CD4-positive, alpha-beta memory T cell (primary cell): ENCODE measurements around the gene ATXN2L. TPM values are rescaled to one million over a fixed set of nuclear protein-coding genes. Genes with fewer than 3 reads are reported as not detected.

Source experiments
- CTCF ChIA-PET: fragments of 350-600 bp; sonication (Branson Sonifier 250); formaldehyde crosslinking; loops from one replicate; lab custom pipeline; 2021; ENCODE audit warnings: inconsistent platforms; ENCODE audit not compliant: partially characterized antibody; lab: Charles Lee
- POLR2A ChIA-PET: fragments of 350-600 bp; sonication (Branson Sonifier 250); formaldehyde crosslinking; loops from one replicate; lab custom pipeline; 2021; ENCODE audit not compliant: partially characterized antibody; lab: Charles Lee
- DNase-seq, 5 donors: peaks; one replicate each; pipeline versions ENCODE4 v3.0.0 to v3.0.0-alpha.2; 2020 to 2022; ENCODE audit warnings: mixed read lengths in 1 of 5
- H3K27ac ChIP-seq: one replicate; pipeline ENCODE4 v1.7.0; 2013; ENCODE audit warnings: low read depth, low read length
- H3K27me3 ChIP-seq: 2 replicates; pipeline ENCODE4 v1.7.0; 2013; ENCODE audit warnings: mild to moderate bottlenecking, low read length, moderate library complexity; ENCODE audit not compliant: insufficient read depth
- H3K36me3 ChIP-seq: 2 replicates; pipeline ENCODE4 v1.7.0; 2013; ENCODE audit warnings: mild to moderate bottlenecking, low read length, moderate library complexity; ENCODE audit not compliant: insufficient read depth
- H3K4me1 ChIP-seq: 2 replicates; pipeline ENCODE4 v1.7.0; 2013; ENCODE audit warnings: mild to moderate bottlenecking, low read length, moderate library complexity; ENCODE audit not compliant: insufficient read depth
- H3K4me3 ChIP-seq, 2 donors: one replicate each; pipeline ENCODE4 v1.7.0; 2013; ENCODE audit warnings: low read length in 2 of 2, mild to moderate bottlenecking in 1 of 2
- H3K9me3 ChIP-seq, 2 donors: one replicate each; pipeline ENCODE4 v1.7.0; 2013; ENCODE audit warnings: low read length in 2 of 2, control low read depth in 1 of 2; ENCODE audit not compliant: control insufficient read depth in 1 of 2
- H3K27ac Mint-ChIP-seq, 7 donors: one replicate each; pipeline ENCODE4 v1.8.0; 2020 to 2021; ENCODE audit warnings: mixed read lengths in 7 of 7, mild to moderate bottlenecking in 6 of 7, inconsistent platforms in 3 of 7, moderate library complexity in 3 of 7
- H3K27me3 Mint-ChIP-seq, 2 donors: one replicate each; pipeline ENCODE4 v1.8.0; 2020 to 2021; ENCODE audit warnings: mixed read lengths in 2 of 2
- H3K36me3 Mint-ChIP-seq, 2 donors: one replicate each; pipeline ENCODE4 v1.8.0; 2020 to 2021; ENCODE audit warnings: mixed read lengths in 2 of 2, inconsistent platforms in 1 of 2, mild to moderate bottlenecking in 1 of 2
- H3K4me1 Mint-ChIP-seq, 4 donors: one replicate each; pipeline ENCODE4 v1.8.0; 2020 to 2021; ENCODE audit warnings: mixed read lengths in 4 of 4, mild to moderate bottlenecking in 1 of 4
- H3K4me3 Mint-ChIP-seq, 8 donors: one replicate each; pipeline ENCODE4 v1.8.0; 2020 to 2021; ENCODE audit warnings: mixed read lengths in 8 of 8, mild to moderate bottlenecking in 7 of 8, moderate library complexity in 6 of 8, inconsistent platforms in 3 of 8
- H3K9me3 Mint-ChIP-seq, 8 donors: one replicate each; pipeline ENCODE4 v1.8.0; 2020 to 2021; ENCODE audit warnings: mixed read lengths in 8 of 8, mild to moderate bottlenecking in 5 of 8, inconsistent platforms in 3 of 8, moderate library complexity in 1 of 8
- intact Hi-C: fragments of 100-400 bp; cut with micrococcal nuclease; formaldehyde crosslinking; loops from one replicate; pipeline ENCODE4 v1.15.1; 2023
- polyA plus RNA-seq, 2 donors: library from polyadenylated mRNA; unstranded; fragments of 300-500 nt; fragmentation: Illumina TruSeq; gene quantifications; one replicate each; pipeline ENCODE4 v1.2.3, GENCODE V29; 2021
- total RNA-seq, 2 experiments: library from RNA; stranded (reverse); gene quantifications; one replicate each; pipeline ENCODE4 v1.2.3, GENCODE V29; 2021

The ATXN2L gene
- total and polyA plus RNA-seq, 4 experiments from 2014 or later, result 7.1 to 266 (median 150) TPM

DNA sequence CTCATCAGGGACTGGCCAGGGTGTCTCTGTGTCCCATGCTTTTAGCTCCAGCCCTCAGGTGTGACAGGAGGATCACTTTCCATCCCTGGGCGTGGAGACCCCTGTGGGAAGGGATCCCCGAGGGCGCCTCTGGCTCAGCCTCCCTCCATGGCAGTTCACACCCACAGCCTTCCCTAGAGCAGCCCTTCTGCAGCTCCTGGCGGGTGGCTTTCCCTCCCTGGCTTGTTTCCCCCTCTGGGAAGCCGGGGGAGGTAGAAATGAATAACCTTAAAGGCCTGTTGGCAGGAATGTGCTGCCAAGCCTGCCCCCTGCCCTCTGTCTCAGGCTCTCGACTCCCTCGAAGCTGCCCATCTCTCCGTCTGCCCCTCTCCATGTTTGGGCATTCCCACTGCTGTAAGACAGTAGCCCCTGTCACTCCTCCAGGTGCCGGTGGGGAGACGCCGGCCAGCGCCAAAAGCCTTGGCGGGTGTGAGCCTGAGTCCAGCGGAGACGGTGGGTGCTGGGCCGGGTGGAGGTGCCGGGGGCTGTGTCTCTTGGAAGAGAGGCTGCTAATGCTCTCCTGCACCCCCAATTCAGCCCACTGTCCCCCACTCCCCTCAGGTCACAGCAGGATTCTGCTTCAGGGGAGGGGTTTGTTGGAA, 53.3 kb downstream of the ATXN2L start:
- H3K27me3 Mint-ChIP-seq, result peaks cover 0 to 2% of the 10 kb centered on the region in 2 donors
- H3K27ac ChIP-seq, result no peak overlapping the region
- H3K4me1 ChIP-seq, result peaks cover 13% of the 10 kb centered on the region
- no peak overlapping the region for H3K27ac Mint-ChIP-seq
- peaks cover 3 to 17% (median 10%) of the 10 kb centered on the region in 4 donors for H3K4me1 Mint-ChIP-seq
- H3K4me3 Mint-ChIP-seq, result no peak overlapping the region
- ChIA-PET CTCF (interaction anchor here (1.4 to 7.7 kb wide), 2 partner anchors 31 to 67 kb away, joined by 3 to 65 read pairs; no protein-coding TSS in a partner anchor), POLR2A (interaction anchor here (4.4 kb wide), 1 partner anchor 13 kb away, joined by 27 read pairs; the partner anchor contains the start of gene SH2B1)
- intact Hi-C loops, result no loop called here
- no peak for DNase-seq
- no peaks in the 10 kb centered on the region for H3K9me3 Mint-ChIP-seq
- peaks cover 3% of the 10 kb centered on the region for H3K36me3 ChIP-seq
- no peaks in the 10 kb centered on the region for H3K9me3 ChIP-seq
- no peak overlapping the region for H3K4me3 ChIP-seq
- H3K36me3 Mint-ChIP-seq, result peaks cover 0 to 9% of the 10 kb centered on the region in 2 donors
- no peaks in the 10 kb centered on the region for H3K27me3 ChIP-seq

DNA sequence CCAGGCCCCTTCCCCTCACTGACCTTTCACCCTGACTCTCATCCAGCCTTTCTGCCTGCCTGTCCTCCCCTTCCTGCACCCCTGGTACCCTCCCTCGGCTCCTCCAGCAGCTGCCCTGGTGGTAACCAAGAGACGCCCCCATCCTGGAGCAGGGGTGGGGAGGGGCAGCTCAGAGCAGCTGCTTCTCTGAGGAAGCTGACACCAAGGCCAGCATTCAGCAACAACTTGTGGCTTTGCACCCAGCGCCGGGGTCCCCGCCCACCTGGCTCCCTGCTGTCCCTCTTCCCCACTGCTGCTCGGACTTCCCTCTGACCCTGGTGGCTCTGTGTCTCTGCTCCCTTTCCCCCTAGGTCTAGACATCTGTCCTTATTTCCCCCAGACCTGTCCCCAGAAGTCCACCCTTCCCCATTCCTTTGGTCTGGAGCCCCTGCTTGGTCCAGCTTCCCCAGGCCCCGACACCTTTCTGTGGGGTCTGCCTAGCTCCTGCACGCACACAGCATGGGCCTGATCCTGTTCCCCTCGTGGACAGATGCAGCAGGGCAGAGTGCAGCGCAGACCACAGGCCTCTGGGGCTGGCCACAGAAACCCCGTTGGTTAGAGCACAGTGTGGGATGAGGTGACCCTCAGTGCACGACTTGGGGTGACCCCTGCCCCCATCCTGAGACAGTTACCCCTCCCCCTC, 54.3 kb downstream of the ATXN2L start:
- H3K4me1 ChIP-seq, result peaks cover 13% of the 10 kb centered on the region
- H3K36me3 Mint-ChIP-seq, result peaks cover 0 to 9% of the 10 kb centered on the region in 2 donors
- H3K27ac ChIP-seq, result no peak overlapping the region
- intact Hi-C loops, result no loop called here
- H3K4me1 Mint-ChIP-seq, result peaks cover 3 to 18% (median 11%) of the 10 kb centered on the region in 4 donors
- ChIA-PET POLR2A (no interaction called here), CTCF (no interaction called here)
- no peaks in the 10 kb centered on the region for H3K9me3 ChIP-seq
- H3K4me3 ChIP-seq, result no peak overlapping the region
- no peak overlapping the region for H3K4me3 Mint-ChIP-seq
- no peak for DNase-seq
- H3K36me3 ChIP-seq, result peaks cover 3% of the 10 kb centered on the region
- H3K27ac Mint-ChIP-seq, result peak overlapping the region in 2 of 7 donors; percentile 12 to 22
- H3K27me3 ChIP-seq, result no peaks in the 10 kb centered on the region
- peaks cover 0 to 4% of the 10 kb centered on the region in 2 donors for H3K27me3 Mint-ChIP-seq
- H3K9me3 Mint-ChIP-seq, result peaks cover 0 to under 1% (median 0%) of the 10 kb centered on the region in 8 donors

DNA sequence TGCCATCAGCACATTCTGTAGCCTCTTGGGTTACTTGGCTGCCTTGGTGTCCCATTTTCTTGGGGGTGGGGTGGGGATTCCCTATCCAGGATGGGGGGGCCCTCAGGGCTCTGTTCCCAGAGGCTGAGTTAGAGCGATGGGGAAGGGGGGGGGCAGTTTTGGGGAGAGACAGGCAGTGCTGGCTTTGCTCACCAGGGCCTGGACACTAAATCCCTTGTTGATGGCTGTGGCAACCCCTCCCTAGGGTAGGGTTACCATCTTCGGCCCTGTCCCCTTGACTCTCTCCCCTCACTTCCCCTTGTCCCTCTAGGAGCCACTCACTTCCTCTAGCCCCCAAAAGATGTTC, 54.8 kb downstream of the ATXN2L start:
- CTCF ChIA-PET, result no interaction called here

DNA sequence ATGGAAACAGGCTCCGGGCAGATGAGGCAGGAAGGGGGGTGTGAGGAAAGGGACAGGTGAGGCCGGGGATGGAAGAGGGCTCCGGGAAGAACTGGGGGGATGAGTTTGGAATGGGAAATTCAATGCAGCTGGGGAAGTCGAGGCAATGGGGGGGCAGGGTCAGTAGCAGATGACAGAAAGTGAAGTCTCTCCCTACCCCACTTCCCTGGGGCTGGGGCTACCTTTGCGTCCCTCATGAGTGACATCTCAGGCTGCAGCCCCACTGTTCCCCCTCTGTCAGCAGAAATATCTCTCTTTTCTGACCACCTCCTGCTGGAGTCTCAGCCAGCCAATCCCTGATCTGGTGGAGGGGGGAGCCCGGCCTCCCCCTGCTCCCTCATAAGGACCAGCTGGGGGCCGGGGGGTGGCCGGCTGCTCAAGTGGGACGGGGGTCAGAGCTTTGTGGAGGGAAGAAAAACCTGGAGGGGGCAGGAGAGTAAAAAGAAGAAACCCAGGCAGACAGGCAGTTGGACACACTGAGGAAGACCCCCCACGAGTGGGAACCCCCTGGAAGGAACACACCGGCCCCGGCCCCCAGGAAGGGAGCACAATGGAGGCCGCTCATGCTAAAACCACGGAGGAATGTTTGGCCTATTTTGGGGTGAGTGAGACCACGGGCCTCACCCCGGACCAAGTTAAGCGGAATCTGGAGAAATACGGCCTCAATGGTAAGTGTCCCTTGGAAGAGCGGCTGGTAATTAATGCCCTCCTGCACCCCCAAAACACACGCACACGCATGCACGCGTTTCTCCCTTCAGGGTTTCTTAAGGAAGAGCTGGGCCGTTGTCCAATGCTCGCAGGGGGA, 55.5 kb downstream of the ATXN2L start, which contains the start of gene ATP2A1:
Gene ATP2A1 (plus strand): TSS at position 406 of the 844 bp plus-strand sequence. CDS start 184 bp downstream, at position 590.
- H3K9me3 ChIP-seq, result no peaks in the 10 kb centered on the region
- peak within 1 kb of the TSS; percentile 49 to 82 for H3K4me3 ChIP-seq
- H3K27ac ChIP-seq, result peak within 1 kb of the TSS; percentile 53
- CTCF ChIA-PET, result interaction anchor here (1.3 to 3.0 kb wide), 2 partner anchors 8 to 67 kb away, joined by 4 to 14 read pairs; no protein-coding TSS in a partner anchor
- POLR2A ChIA-PET, result interaction anchor here (1.3 to 2.7 kb wide), 4 partner anchors 14 to 72 kb away, joined by 3 to 34 read pairs (median 6); partner anchors contain the start of genes ATXN2L, NFATC2IP, RABEP2 and SH2B1
- Mint-ChIP-seq H3K9me3 (peaks cover 0 to 1% (median 0%) of the 10 kb centered on the region in 8 donors), H3K4me1 (peaks cover 3 to 18% (median 11%) of the 10 kb centered on the region in 4 donors), H3K4me3 (peak within 1 kb of the TSS; percentile 88 to 93 (median 90)), H3K27me3 (peaks cover 0 to 4% of the 10 kb centered on the region in 2 donors), H3K36me3 (peaks cover 0 to 6% of the 10 kb centered on the region in 2 donors), H3K27ac (peak within 1 kb of the TSS in 5 of 7 donors; percentile 41 to 90 (median 66))
- peaks cover 13% of the 10 kb centered on the region for H3K4me1 ChIP-seq
- intact Hi-C loops, result loop anchor here (2.0 kb wide), 1 partner anchor 14 kb away; no protein-coding TSS in a partner anchor
- no peaks in the 10 kb centered on the region for H3K36me3 ChIP-seq
- H3K27me3 ChIP-seq, result no peaks in the 10 kb centered on the region
- DNase-seq, result no peak

More for the DNA sequence above, 54.8 kb downstream of the ATXN2L start:
- Mint-ChIP-seq H3K9me3 (peaks cover 0 to 1% (median 0%) of the 10 kb centered on the region in 8 donors), H3K27ac (no peak overlapping the region), H3K4me1 (peaks cover 3 to 18% (median 11%) of the 10 kb centered on the region in 4 donors), H3K27me3 (peaks cover 0 to 4% of the 10 kb centered on the region in 2 donors), H3K4me3 (peak overlapping the region in 3 of 8 donors; percentile 17 to 60 (median 25)), H3K36me3 (peaks cover 0 to 7% of the 10 kb centered on the region in 2 donors)
- no peaks in the 10 kb centered on the region for H3K27me3 ChIP-seq
- no peak overlapping the region for H3K4me3 ChIP-seq
- DNase-seq, result no peak
- H3K36me3 ChIP-seq, result peaks cover 3% of the 10 kb centered on the region
- intact Hi-C loops, result no loop called here
- POLR2A ChIA-PET, result no interaction called here
- peaks cover 13% of the 10 kb centered on the region for H3K4me1 ChIP-seq
- no peaks in the 10 kb centered on the region for H3K9me3 ChIP-seq
- no peak overlapping the region for H3K27ac ChIP-seq

DNA sequence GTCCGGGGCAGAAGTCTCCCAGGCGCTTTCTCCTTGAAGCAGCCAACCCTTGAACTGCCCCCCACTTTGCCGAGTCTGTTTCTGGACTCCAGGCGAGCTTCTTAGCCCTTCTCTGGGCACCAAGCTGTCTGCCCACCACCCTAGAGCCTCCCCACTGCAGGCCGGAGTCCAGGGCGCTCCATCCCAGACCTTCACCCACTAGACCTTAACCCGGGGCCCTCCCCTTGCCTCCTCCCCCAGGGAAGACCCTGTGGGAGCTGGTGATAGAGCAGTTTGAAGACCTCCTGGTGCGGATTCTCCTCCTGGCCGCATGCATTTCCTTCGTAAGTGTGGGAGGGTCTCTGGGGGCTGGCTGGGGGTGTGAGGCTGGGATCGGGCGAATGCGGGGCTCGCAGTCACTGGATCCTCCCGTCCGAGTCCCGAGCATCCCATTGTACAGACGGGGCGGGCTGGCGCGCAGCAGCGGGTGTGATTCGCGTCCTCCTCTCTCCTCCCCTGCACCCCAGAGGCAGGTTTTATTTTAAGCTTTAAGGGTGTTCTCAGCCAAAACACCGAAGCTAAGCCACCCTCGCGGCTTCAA, 56.6 kb downstream of the ATXN2L start:
- Mint-ChIP-seq H3K4me1 (peaks cover 3 to 18% (median 11%) of the 10 kb centered on the region in 4 donors), H3K27me3 (peaks cover 0 to 7% of the 10 kb centered on the region in 2 donors), H3K9me3 (peaks cover 0 to 1% (median 0%) of the 10 kb centered on the region in 8 donors), H3K27ac (peak overlapping the region in 6 of 7 donors; percentile 41 to 90 (median 65)), H3K36me3 (no peaks in the 10 kb centered on the region), H3K4me3 (peak overlapping the region; percentile 88 to 93 (median 90))
- no peaks in the 10 kb centered on the region for H3K27me3 ChIP-seq
- no peaks in the 10 kb centered on the region for H3K9me3 ChIP-seq
- ChIA-PET CTCF (interaction anchor here (1.1 to 3.0 kb wide), 3 partner anchors 9 to 66 kb away, joined by 3 to 14 read pairs (median 4); no protein-coding TSS in a partner anchor), POLR2A (interaction anchor here (0.6 to 2.7 kb wide), 7 partner anchors 15 to 71 kb away, joined by 3 to 34 read pairs (median 5); partner anchors contain the start of genes ATXN2L, NFATC2IP, RABEP2 and SH2B1)
- H3K36me3 ChIP-seq, result no peaks in the 10 kb centered on the region
- H3K4me3 ChIP-seq, result peak overlapping the region; percentile 49 to 82
- peak overlapping the region; percentile 53 for H3K27ac ChIP-seq
- intact Hi-C loops, result loop anchor here (1.0 to 2.0 kb wide), 2 partner anchors 15 to 33 kb away; partner anchors contain the start of gene TUFM
- peak in 1 of 5 donors; percentile 9 for DNase-seq
- peaks cover 13% of the 10 kb centered on the region for H3K4me1 ChIP-seq
